Naive thymus-derived CD8-positive, alpha-beta T cell (primary cell): ENCODE results near the gene PRR36. TPM values are rescaled to one million over a fixed set of nuclear protein-coding genes. Genes with fewer than 3 reads are reported as not detected.

ENCODE experiments used
- ATAC-seq, 2 donors: fragments of 150-1000 bp; cut with Tn5 transposase in 1 of 2; sonication (Bioruptor Pico), chemical (Tn5 transposase) in 1 of 2; 1 replicate in 1 of 2; 2 replicates in 1 of 2; pipeline ENCODE4 v1.10.0; 2021; ENCODE audit warnings: mild to moderate bottlenecking in 2 of 2, moderate library complexity in 2 of 2
- POLR2A ChIA-PET: fragments of 350-600 bp; sonication (Branson Sonifier 250); formaldehyde crosslinking; loops from one replicate; lab custom pipeline; 2021; ENCODE audit warnings: antibody characterized with exemption; lab: Charles Lee
- DNase-seq, 10 donors: peaks; one replicate each; pipeline versions ENCODE4 v3.0.0 to v3.0.0-alpha.2; 2020 to 2022
- H3K27ac Mint-ChIP-seq, 10 donors: one replicate each; pipeline ENCODE4 v1.8.0; 2020 to 2022; ENCODE audit warnings: mild to moderate bottlenecking in 10 of 10, mixed read lengths in 10 of 10, moderate library complexity in 4 of 10, inconsistent platforms in 1 of 10
- H3K27me3 Mint-ChIP-seq, 5 donors: one replicate each; pipeline ENCODE4 v1.8.0; 2021 to 2022; ENCODE audit warnings: mixed read lengths in 5 of 5
- H3K36me3 Mint-ChIP-seq, 3 donors: one replicate each; pipeline ENCODE4 v1.8.0; 2020 to 2022; ENCODE audit warnings: mixed read lengths in 3 of 3, mild to moderate bottlenecking in 2 of 3, inconsistent platforms in 1 of 3
- H3K4me1 Mint-ChIP-seq, 4 donors: one replicate each; pipeline ENCODE4 v1.8.0; 2021 to 2022; ENCODE audit warnings: mixed read lengths in 4 of 4
- H3K4me3 Mint-ChIP-seq, 10 donors: one replicate each; pipeline ENCODE4 v1.8.0; 2020 to 2022; ENCODE audit warnings: mild to moderate bottlenecking in 10 of 10, mixed read lengths in 10 of 10, moderate library complexity in 6 of 10, inconsistent platforms in 1 of 10
- H3K9me3 Mint-ChIP-seq, 9 donors: one replicate each; pipeline ENCODE4 v1.8.0; 2020 to 2022; ENCODE audit warnings: mixed read lengths in 9 of 9, mild to moderate bottlenecking in 3 of 9, inconsistent platforms in 1 of 9, moderate library complexity in 1 of 9
- polyA plus RNA-seq, 3 donors: library from polyadenylated mRNA; unstranded; fragments of 300-500 nt; fragmentation: Illumina TruSeq; gene quantifications; one replicate each; pipeline ENCODE4 v1.2.3, GENCODE V29; 2021
- total RNA-seq, 8 experiments: library from RNA in 2 of 8; stranded (reverse) in 2 of 8; gene quantifications; one replicate each; pipeline ENCODE4 v1.2.3 and lab custom pipeline; 2021 to 2026

PRR36 gene
- total and polyA plus RNA-seq, 5 experiments from 2014 or later = 0.03 to 0.21 (median 0.13) TPM

DNA sequence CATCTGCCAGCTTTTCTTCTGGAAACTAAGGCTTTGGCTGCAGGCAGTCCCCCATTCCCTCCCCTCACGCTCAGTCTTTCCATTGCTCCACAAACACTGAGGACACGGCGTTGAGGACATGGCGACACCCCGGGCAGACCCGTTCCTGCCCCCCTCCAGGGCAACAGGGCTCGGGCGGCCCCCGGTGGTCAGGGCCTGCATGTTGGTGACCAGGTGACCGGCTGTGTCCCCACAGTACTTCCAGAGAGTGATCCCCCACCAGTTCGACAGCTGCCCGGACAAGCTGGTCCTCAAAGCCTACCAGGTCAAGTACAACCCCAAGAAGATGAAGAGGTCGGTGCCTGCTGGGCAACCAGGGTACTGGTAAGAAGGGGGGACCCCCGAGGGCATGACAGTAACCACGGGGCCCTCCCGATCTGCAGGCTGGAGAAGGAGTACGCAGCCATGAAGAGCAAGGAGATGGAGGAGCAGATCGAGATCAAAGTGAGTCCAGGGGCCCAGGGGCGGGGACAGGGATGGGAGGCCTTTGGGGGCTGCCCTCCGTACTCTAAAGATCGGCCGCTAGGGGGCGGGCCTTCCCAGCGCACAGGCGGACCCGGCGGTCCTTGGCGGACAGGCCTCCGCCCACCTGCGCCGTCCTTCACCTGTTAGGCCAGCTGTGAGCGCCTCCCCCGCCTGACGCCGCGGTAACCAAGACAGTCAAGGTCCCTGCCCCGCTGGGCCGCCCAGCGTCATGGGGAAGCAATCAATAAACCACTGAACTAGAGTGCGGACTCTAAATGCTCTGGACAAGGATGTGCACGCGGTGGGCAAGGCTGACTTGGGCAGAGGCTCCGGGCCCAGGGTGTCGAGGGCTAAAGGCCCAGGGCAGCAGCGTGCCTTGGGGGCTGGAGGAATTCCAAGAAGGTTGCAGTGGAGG is 21.1 kb downstream of the PRR36 start:
- Mint-ChIP-seq H3K27me3 (peaks cover 0 to 9% (median 0%) of the 10 kb centered on the region in 5 donors), H3K4me3 (peak overlapping the region in 1 of 10 donors; percentile 12), H3K36me3 (peaks cover 0 to 2% (median 0%) of the 10 kb centered on the region in 3 donors), H3K27ac (peak overlapping the region in 1 of 10 donors; percentile 34), H3K4me1 (peaks cover 0 to 10% (median 8%) of the 10 kb centered on the region in 4 donors), H3K9me3 (no peaks in the 10 kb centered on the region)
- ATAC-seq (peak; percentile 91 to 98), DNase-seq (peak; percentile 53 to 82 (median 64))
- POLR2A ChIA-PET = interaction anchor here (0.6 to 1.3 kb wide), 3 partner anchors 16 to 777 kb away, joined by 3 to 4 read pairs (median 3); no protein-coding TSS in a partner anchor

DNA sequence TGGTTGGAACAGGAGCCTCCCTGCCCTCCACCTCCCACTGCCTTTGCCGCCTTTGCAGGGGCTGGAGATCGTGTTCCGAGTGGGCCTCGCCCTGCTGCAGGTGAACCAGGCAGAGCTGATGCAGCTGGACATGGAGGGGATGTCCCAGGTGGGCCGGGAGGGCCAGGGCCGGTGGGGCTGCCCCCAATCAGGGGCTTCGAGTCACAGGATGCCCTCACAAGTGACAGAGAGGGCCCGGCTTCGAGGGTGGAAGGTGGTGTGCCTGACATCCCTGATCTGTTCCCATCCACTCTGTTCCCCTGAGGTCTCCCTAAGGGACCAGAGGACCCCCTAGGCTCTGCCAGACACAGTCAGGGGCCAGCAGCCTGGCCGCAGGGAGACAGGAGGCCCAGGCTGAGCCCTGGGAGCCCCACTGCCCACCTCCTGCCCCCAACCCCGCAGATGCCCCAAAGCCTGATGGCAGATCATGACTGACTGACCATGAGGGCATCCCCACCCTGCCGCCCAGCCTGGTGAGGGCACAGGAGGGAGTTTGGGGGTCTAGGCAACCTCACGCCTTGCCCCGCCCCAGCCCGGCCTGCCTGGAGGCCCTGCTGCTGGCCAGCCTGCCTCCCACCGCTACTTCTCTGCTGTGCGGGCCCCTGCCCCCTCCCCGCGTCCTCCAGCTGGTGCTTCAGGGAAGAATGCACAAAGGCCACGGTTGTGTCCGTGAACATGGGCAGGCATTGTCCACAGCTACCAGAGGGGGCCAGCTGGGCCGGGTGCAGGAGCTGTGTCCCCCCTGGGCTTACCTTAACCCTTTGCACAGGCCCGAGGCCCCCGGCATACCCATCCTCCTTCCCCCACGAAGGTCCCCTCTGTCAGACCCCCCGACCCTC is 22.3 kb downstream of the PRR36 start:
- ATAC-seq (no peak), DNase-seq (no peak)
- no peak overlapping the region for H3K4me3 Mint-ChIP-seq
- H3K27ac Mint-ChIP-seq = no peak overlapping the region
- H3K27me3 Mint-ChIP-seq = peaks cover 0 to 7% (median 0%) of the 10 kb centered on the region in 5 donors
- H3K4me1 Mint-ChIP-seq = peaks cover 0 to 10% (median 8%) of the 10 kb centered on the region in 4 donors
- POLR2A ChIA-PET = interaction anchor here (0.7 to 1.3 kb wide), 3 partner anchors 17 to 776 kb away, joined by 3 to 4 read pairs (median 4); partner anchors contain the start of gene SNAPC2
- H3K9me3 Mint-ChIP-seq = no peaks in the 10 kb centered on the region
- peaks cover 0 to 1% (median 0%) of the 10 kb centered on the region in 3 donors for H3K36me3 Mint-ChIP-seq

DNA sequence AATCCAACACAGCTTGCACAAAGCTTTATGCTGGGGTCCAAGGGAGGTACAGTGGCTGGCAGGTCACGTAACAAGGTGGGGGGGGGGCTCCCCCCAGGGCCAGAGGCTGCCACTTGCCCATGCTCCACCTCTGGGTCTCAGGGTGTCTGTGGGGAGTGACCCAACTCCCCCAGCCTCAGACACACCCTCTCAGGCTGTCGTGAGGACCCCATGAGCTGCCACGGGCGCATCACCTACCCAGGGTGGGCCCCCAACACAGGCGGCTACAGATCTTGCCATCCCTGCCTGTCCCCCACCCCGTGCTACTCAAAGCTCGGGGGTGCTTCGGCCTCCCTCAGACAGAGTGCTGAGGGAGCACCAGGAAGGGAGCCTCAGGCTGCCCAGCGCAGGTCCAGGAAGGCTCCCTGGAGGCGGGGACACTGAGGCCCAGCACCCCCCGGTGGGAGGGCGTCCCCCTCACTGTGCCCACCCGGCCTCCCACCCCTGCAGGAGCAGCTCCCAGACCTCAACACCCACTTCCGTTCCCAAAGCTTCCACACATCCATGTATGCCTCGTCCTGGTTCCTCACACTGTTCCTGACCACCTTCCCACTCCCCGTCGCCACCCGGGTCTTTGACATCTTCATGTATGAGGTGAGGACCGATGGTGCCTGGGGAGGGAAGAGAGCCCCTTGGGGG is 23.1 kb downstream of the PRR36 start:
- Mint-ChIP-seq H3K4me3 (no peak overlapping the region), H3K9me3 (no peaks in the 10 kb centered on the region), H3K36me3 (no peaks in the 10 kb centered on the region), H3K4me1 (peaks cover 0 to 10% (median 8%) of the 10 kb centered on the region in 4 donors), H3K27me3 (peaks cover 0 to 6% (median 0%) of the 10 kb centered on the region in 5 donors), H3K27ac (no peak overlapping the region)
- POLR2A ChIA-PET = no interaction called here
- DNase-seq = no peak
- ATAC-seq = no peak

DNA sequence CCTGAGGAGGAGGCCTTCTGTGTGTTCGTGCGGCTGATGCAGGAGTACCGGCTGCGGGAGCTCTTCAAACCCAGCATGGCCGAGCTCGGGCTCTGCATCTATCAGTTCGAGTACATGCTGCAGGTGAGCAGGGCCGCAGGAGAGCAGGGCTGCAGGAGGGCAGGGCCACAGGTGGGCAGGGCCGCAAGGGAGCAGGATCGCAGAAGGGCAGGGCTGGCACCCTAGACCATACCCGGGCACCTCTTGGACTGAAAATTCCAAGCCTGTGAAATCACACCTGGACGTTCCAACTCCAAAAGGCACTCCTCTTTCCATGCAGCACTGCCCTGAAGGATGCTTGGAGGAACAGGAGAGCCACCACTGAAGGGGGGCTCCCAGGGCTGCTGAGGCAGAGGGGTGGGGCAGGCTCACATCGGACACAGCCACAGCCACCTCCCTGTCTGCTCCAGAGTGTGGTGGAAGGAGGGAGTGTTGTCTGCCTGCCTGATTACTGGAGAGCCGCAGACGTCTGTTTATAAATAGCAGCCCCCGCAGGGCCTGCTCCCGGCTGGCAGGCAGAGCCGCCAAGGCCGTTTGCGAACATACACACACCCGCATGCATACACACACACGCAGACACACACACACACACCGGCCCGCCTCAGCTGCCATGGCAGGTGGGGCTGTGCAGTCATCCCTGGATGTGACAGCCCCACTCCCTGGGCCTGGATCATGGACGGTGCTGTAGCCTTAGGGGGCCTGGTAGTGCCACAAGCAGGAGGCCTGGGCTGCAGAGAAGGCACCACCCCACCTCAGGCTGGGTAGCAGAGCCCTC is 24.0 kb downstream of the PRR36 start:
- Mint-ChIP-seq H3K4me1 (peaks cover 0 to 10% (median 8%) of the 10 kb centered on the region in 4 donors), H3K27ac (no peak overlapping the region), H3K4me3 (no peak overlapping the region), H3K9me3 (no peaks in the 10 kb centered on the region), H3K27me3 (no peaks in the 10 kb centered on the region), H3K36me3 (no peaks in the 10 kb centered on the region)
- POLR2A ChIA-PET = no interaction called here
- ATAC-seq = no peak
- DNase-seq = no peak

DNA sequence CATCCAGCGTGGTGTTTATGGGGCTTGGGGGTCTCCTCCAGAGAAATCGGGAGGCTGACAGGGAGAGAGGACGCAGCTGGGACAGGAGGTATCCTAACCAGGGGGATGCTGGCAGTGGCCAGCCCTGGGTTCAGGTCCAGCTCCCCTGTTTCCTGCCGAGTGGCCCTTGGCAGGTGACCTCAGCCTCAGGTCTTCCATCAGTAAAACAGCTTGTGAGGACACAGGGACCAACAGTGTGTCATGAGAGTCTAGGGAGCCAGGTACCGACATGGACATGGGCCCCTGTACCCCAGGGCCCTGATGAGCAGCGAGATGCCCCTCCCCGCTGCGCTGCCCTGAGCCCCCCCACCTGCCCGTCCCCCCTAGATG is 24.6 kb downstream of the PRR36 start:
- DNase-seq (no peak), ATAC-seq (no peak)
- Mint-ChIP-seq H3K27ac (no peak overlapping the region), H3K4me3 (no peak overlapping the region), H3K9me3 (no peaks in the 10 kb centered on the region), H3K4me1 (peaks cover 0 to 10% (median 9%) of the 10 kb centered on the region in 4 donors), H3K36me3 (no peaks in the 10 kb centered on the region), H3K27me3 (no peaks in the 10 kb centered on the region)
- POLR2A ChIA-PET = no interaction called here

DNA sequence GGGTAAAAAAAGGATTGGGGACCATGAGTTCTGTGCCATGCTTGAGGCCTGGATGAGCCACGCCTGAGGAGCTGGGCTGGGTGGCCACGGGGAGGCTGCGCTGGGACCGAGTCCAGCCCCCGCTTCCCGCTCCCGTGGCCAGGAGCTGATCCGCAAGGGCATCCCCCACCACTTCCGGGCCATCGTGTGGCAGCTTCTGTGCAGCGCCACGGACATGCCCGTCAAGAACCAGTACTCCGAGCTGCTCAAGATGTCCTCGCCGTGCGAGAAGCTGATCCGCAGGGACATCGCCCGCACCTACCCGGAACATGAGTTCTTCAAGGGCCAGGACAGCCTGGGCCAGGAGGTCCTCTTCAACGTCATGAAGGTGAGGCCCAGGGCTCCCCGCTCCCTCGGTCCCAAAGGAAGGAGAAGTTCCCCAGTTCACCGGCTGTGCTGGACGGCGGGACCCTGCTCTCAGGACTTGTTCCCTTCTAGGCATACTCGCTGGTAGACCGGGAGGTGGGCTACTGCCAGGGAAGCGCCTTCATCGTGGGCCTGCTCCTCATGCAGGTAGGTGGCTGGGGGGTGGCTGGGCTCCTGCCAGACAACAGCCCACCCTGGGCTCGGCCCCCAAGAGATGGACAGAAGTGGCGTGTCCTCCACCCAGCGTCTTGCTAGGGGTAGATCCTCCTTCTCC is 25.3 kb downstream of the PRR36 start:
- H3K9me3 Mint-ChIP-seq = no peaks in the 10 kb centered on the region
- DNase-seq = no peak
- no peak overlapping the region for H3K4me3 Mint-ChIP-seq

DNA sequence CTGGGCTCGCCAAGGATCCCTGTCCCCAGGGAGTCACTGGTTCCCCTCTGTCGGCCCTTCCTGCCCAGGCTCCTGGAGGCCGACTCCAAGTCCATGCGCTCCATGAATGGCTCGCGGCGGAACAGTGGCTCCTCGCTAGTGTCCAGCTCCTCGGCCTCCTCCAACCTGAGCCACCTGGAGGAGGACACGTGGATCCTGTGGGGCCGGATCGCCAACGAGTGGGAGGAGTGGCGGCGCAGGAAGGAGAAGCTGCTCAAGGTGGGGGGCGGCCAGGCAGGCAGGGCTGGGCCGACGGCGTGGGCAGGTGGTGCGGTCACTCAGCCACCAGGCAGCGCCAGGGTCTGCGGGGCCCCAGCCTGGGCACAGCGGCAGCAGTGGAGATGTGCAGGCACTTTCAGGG is 26.5 kb downstream of the PRR36 start:
- ATAC-seq (no peak), DNase-seq (no peak)
- Mint-ChIP-seq H3K9me3 (no peaks in the 10 kb centered on the region), H3K4me3 (no peak overlapping the region), H3K36me3 (no peaks in the 10 kb centered on the region), H3K4me1 (peaks cover 0 to 2% (median under 1%) of the 10 kb centered on the region in 4 donors), H3K27me3 (no peaks in the 10 kb centered on the region), H3K27ac (no peak overlapping the region)
- POLR2A ChIA-PET = interaction anchor here (0.7 kb wide), 1 partner anchor 740 kb away, joined by 4 read pairs; no protein-coding TSS in a partner anchor

More for the DNA sequence above, 25.3 kb downstream of the PRR36 start:
- Mint-ChIP-seq H3K4me1 (peaks cover 0 to 10% (median 9%) of the 10 kb centered on the region in 4 donors), H3K36me3 (no peaks in the 10 kb centered on the region), H3K27me3 (no peaks in the 10 kb centered on the region), H3K27ac (peak overlapping the region in 1 of 10 donors; percentile 21)
- POLR2A ChIA-PET = no interaction called here
- ATAC-seq = no peak

DNA sequence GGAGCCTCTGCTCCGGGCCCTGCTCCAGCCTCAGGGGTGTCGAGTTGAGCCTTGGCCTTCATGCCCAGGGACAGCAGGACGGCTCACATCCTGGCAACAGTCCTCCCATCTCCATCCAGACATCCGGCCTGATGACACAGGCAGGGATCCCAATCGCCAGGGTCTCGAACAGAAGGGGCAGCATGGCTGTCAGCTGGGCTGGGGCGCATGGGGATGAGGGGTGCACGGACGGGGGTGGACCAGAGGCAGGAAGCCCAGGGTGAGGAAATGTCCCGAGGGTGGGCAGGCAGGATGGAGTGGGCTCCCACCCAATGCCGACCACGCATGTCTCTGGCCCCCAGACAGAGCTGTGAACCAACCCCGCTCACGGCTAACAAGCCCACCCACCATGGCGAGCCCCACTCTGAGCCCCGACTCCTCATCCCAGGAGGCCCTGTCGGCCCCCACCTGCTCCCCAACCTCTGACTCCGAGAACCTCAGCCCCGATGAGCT is 28.0 kb downstream of the PRR36 start:
- DNase-seq (no peak), ATAC-seq (no peak)
- POLR2A ChIA-PET = no interaction called here
- no peak overlapping the region for H3K4me3 Mint-ChIP-seq
- peaks cover 0 to 2% (median 0%) of the 10 kb centered on the region in 4 donors for H3K4me1 Mint-ChIP-seq
- no peak overlapping the region for H3K27ac Mint-ChIP-seq
- no peaks in the 10 kb centered on the region for H3K27me3 Mint-ChIP-seq
- H3K36me3 Mint-ChIP-seq = no peaks in the 10 kb centered on the region
- H3K9me3 Mint-ChIP-seq = no peaks in the 10 kb centered on the region

DNA sequence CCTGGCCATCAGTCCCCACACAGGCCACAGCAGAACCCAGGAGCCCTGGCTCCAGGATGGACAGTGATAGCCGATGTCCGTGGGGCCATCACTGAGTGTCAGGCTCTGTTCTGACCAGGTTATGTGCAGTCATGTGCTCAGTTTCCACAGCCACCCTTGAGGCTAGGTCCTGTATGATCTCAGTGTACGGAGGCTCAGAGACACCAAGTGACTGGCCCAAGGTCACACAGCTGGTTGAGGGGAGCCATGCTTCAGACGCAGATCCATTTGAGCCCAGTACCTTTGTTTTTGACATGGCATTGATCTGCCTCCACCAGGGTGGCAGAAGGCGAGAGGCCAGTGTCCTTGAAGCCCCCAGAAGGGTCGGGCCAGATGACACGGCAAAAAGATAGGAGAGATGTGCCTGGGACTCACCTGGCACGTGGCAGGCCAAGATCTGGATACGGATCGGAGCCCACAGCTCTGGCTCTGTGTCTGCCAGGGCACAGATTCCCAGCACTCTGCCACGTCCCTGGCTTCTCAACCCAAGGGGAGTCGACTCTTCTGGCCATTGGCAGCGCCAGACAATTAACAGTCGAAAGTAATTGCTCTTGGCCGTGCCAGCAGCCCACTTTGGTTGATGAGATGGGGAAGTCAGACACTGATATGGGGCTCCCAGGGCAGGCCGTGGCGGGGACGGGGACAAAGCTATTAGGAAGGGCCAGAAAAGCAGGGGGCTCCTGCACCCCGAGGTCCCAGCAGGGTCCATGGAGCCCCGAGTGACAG is 28.6 kb downstream of the PRR36 start:
- DNase-seq (no peak), ATAC-seq (no peak)
- POLR2A ChIA-PET = no interaction called here
- H3K36me3 Mint-ChIP-seq = no peaks in the 10 kb centered on the region
- H3K27me3 Mint-ChIP-seq = no peaks in the 10 kb centered on the region
- H3K9me3 Mint-ChIP-seq = no peaks in the 10 kb centered on the region
- no peak overlapping the region for H3K4me3 Mint-ChIP-seq
- peaks cover 0 to 2% (median 0%) of the 10 kb centered on the region in 4 donors for H3K4me1 Mint-ChIP-seq
- no peak overlapping the region for H3K27ac Mint-ChIP-seq

DNA sequence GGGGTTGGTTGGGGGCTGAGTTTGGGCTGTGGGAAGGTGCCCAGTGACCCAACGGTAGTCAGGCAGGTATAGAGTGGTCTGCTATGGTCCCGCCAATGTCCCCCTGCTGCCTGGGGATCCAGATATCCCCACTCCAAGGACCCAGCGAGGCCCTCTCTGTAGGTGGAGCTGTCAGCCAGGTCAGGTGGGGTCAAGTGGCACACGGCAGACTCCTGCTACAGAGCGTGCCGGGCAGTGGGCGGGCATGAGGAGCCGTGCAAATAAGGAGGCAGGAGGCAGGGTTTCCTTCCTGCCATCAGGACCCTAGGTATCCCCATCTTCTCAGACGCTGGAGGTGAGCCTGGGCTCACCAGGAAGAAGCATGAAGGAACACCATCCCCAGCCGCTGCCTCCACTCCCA is 29.2 kb downstream of the PRR36 start:
- Mint-ChIP-seq H3K27me3 (no peaks in the 10 kb centered on the region), H3K4me3 (no peak overlapping the region), H3K27ac (peak overlapping the region in 1 of 10 donors; percentile 11), H3K4me1 (peaks cover 0 to 2% (median under 1%) of the 10 kb centered on the region in 4 donors), H3K36me3 (no peaks in the 10 kb centered on the region), H3K9me3 (no peaks in the 10 kb centered on the region)
- no peak for DNase-seq
- POLR2A ChIA-PET = no interaction called here
- ATAC-seq = no peak
